Measurements from ENCODE around the gene FOXP1. TPM values are rescaled to one million over a fixed set of nuclear protein-coding genes. Genes with fewer than 3 reads are reported as not detected.

The FOXP1 gene
- total RNA-seq, 1 experiment from 2014 or later, result 75.3 TPM

GRCh38 chr3:71042759-71043158 lies 540.8 kb downstream of the FOXP1 start:
- Mint-ChIP-seq H3K4me3 (no peak overlapping the region), H3K27me3 (ENCODE audit: low read depth) (no peaks in the 10 kb centered on the region), H3K4me1 (peaks cover 24 to 25% of the 10 kb centered on the region in 2 experiments), H3K27ac (no peak overlapping the region), H3K36me3 (ENCODE audit: insufficient read depth in 1 of 3, low read depth in 3 of 3) (peaks cover 6 to 51% (median 28%) of the 10 kb centered on the region in 3 experiments; a peak in 6 of 7 replicates), H3K9me3 (no peaks in the 10 kb centered on the region)
- no peak overlapping the region for H2BK15ac ChIP-seq (ENCODE audit: low read depth, low read length)
- H4K91ac ChIP-seq (ENCODE audit: insufficient read length, low read depth, low read length), result no peak overlapping the region
- H3T11ph ChIP-seq (ENCODE audit: low read length), result no peak overlapping the region
- TF ChIP-seq CTCF (conservative IDR thresholded peaks at IDR 0.05), result no peak
- no peak overlapping the region for H2AK5ac ChIP-seq (ENCODE audit: insufficient read length, low read length)
- no peak overlapping the region for H3K18ac ChIP-seq (ENCODE audit: insufficient read length, low read depth, low read length)
- H4K8ac ChIP-seq (replicated peaks; ENCODE audit: insufficient read length, low read depth, low read length), result no peak overlapping the region
- no peaks in the 10 kb centered on the region for H3K79me1 ChIP-seq (ENCODE audit: insufficient read depth, low read depth, low read length, poor library complexity, severe bottlenecking)
- H3K9ac ChIP-seq (ENCODE audit: extremely low read depth, insufficient read length, low read length), result no peak overlapping the region
- no peak overlapping the region for H3K4me2 ChIP-seq (ENCODE audit: insufficient read depth, insufficient read length, low read length)
- H3K4me1 ChIP-seq (ENCODE audit: insufficient read depth, low read length), result peaks cover 13% of the 10 kb centered on the region; the same call in 1 of the 2 replicates
- H3K27ac ChIP-seq (ENCODE audit: insufficient read length, low read depth, low read length), result no peak overlapping the region
- no peak overlapping the region for H2AFZ ChIP-seq (ENCODE audit: low read length)
- H3K14ac ChIP-seq (ENCODE audit: insufficient read depth, low read length), result no peak overlapping the region
- no peaks in the 10 kb centered on the region for H3K23me2 ChIP-seq (ENCODE audit: insufficient read length, low read depth, low read length, poor library complexity, severe bottlenecking)
- no peaks in the 10 kb centered on the region for H3K27me3 ChIP-seq (ENCODE audit: insufficient read depth, low read length)
- H3K79me2 ChIP-seq (ENCODE audit: insufficient read depth, low read length), result no peaks in the 10 kb centered on the region
- no peaks in the 10 kb centered on the region for H4K20me1 ChIP-seq (ENCODE audit: control insufficient read depth, insufficient read depth, insufficient read length)
- no peak overlapping the region for H3K23ac ChIP-seq (ENCODE audit: insufficient read length, low read depth, low read length)
- DNase-seq, result no peak
- H2BK5ac ChIP-seq (ENCODE audit: insufficient read length, low read length), result no peak overlapping the region
- no peak overlapping the region for H4K5ac ChIP-seq (ENCODE audit: insufficient read length, low read depth, low read length)
- no peak overlapping the region for H2BK120ac ChIP-seq (ENCODE audit: low read depth, low read length, poor library complexity, severe bottlenecking)
- no peak overlapping the region for H2BK20ac ChIP-seq (ENCODE audit: low read depth, low read length, poor library complexity, severe bottlenecking)
- no peak overlapping the region for H2BK12ac ChIP-seq (ENCODE audit: insufficient read length, low read depth, low read length)
- no CpG with 5 or more reads among the region's 9 CpGs for WGBS (ENCODE audit: extremely low coverage, insufficient read length, low lambda C conversion rate)
- no peaks in the 10 kb centered on the region for H3K9me3 ChIP-seq (ENCODE audit: control insufficient read depth, low read depth, low read length)
- H3K4ac ChIP-seq (ENCODE audit: low read depth, low read length), result no peak overlapping the region
- H3K56ac ChIP-seq (ENCODE audit: insufficient read length, low read depth, low read length), result no peak overlapping the region

All from H9 (cell line).